Sigmoid colon (tissue), 7 donors: Measurements from ENCODE around the gene NDUFS1. TPM values are rescaled to one million over a fixed set of nuclear protein-coding genes. Genes with fewer than 3 reads are reported as not detected.
"Not testable (repeated sequence)": the region's sequence is repeated elsewhere in the genome, so short reads cannot be mapped to it uniquely, and the experiment has no call there.

Experiments used
- DNase-seq: peaks from one replicate; pipeline ENCODE4 v3.0.0-alpha.2; 2019
- H3K27ac ChIP-seq, 4 donors: fragments of 200-600 bp; sonication (generic); one replicate each; pipeline ENCODE4 v1.5.1; 2016 to 2019; ENCODE audit warnings: mild to moderate bottlenecking in 1 of 4
- H3K27me3 ChIP-seq, 3 donors: fragments of 200-600 bp; sonication (generic); one replicate each; pipeline ENCODE4 v1.5.1; 2019; ENCODE audit warnings: mild to moderate bottlenecking in 1 of 3
- H3K36me3 ChIP-seq, 4 donors: fragments of 200-600 bp; sonication (generic); one replicate each; pipeline ENCODE4 v1.5.1; 2016 to 2019
- H3K4me1 ChIP-seq, 4 donors: fragments of 200-600 bp; sonication (generic); one replicate each; pipeline ENCODE4 v1.5.1; 2017 to 2019
- H3K4me3 ChIP-seq, 4 donors: fragments of 200-600 bp; sonication (generic); one replicate each; pipeline ENCODE4 v1.5.1; 2017 to 2019; ENCODE audit warnings: mild to moderate bottlenecking in 2 of 4, moderate library complexity in 1 of 4
- H3K9me3 ChIP-seq, 4 donors: fragments of 200-600 bp in 3 of 4; sonication (generic) in 3 of 4; one replicate each; pipeline versions ENCODE4 v1.5.1 to v1.6.1; 2013 to 2019
- EP300 ChIP-seq, 4 donors: sonication (generic); formaldehyde crosslinking; IDR thresholded peaks; one replicate each; pipeline ENCODE4 v1.6.1; 2017; ENCODE audit warnings: antibody characterized with exemption in 4 of 4
- POLR2A ChIP-seq, 2 donors: fragments of 450-650 bp; IDR thresholded peaks; one replicate each; pipeline ENCODE4 v1.6.1; 2016; ENCODE audit warnings: antibody characterized with exemption in 2 of 2, mild to moderate bottlenecking in 2 of 2, moderate library complexity in 2 of 2
- POLR2AphosphoS5 ChIP-seq, 4 donors: sonication (generic); formaldehyde crosslinking; IDR thresholded peaks; one replicate each; pipeline ENCODE4 v1.6.1; 2017; ENCODE audit warnings: antibody characterized with exemption in 4 of 4
- WGBS, 2 donors: extraction: QIAGEN DNeasy Blood & Tissue Kit; methylation state at CpG; one replicate each; pipeline ENCODE4 v1.1.7; 2013; 5-methylcytosine and 5-hydroxymethylcytosine counted together
- intact Hi-C: fragments of 100-400 bp; cut with DNase I; formaldehyde crosslinking; loops from one replicate; pipeline ENCODE4 v1.15.1; 2023
- polyA plus RNA-seq, 3 donors: library from polyadenylated mRNA; stranded (reverse); fragments of 200-250 nt; gene quantifications; one replicate each; pipeline ENCODE4 v1.2.3, GENCODE V29; 2013
- total RNA-seq, 4 donors: library from RNA; depleted of rRNA; stranded (reverse); fragments of >200 nt; gene quantifications; one replicate each; pipeline ENCODE4 v1.1.0, GENCODE V29; 2016
- TF ChIP-seq, protein P1 (sequence below), 4 experiments: fragments of 450-650 bp in 3 of 4; fragments of 200-600 bp in 1 of 4; IDR thresholded peaks; one replicate each; pipeline ENCODE4 v1.5.1; 2016 to 2019; ENCODE audit warnings: antibody characterized with exemption in 4 of 4, mild to moderate bottlenecking in 3 of 4, moderate library complexity in 2 of 4
- donor health status: healthy with polysubstance abuse.
- donor health status: Bipolar disorder and iron deficiency.
- donor health status: healthy.

Gene NDUFS1
- total and polyA plus RNA-seq, 7 donors: 46.6 to 109 (median 69.5) TPM

DNA sequence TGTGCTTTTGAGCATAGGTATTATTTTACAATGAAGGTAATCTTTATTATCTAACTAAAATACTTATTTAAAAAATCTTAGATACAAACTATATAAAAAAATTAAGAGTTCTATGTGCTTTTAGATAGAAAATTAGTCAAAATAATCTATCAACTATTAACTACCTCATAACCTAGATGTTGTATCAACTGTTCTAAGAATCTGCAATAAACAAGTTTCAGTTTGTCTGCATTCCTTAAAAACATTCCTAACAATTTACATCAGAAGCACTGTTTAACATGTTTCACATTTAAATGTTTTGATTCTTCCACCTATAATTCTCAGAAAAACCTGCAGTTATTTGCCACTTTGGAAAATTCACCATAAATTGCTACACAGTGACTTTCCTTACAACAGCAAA is 33.3 kb downstream of the NDUFS1 start:
- no peak overlapping the region for H3K4me3 ChIP-seq
- H3K27me3 ChIP-seq: no peaks in the 10 kb centered on the region
- H3K9me3 ChIP-seq: no peaks in the 10 kb centered on the region
- H3K36me3 ChIP-seq: peaks cover 24 to 100% (median 68%) of the 10 kb centered on the region in 4 donors
- DNase-seq: no peak
- intact Hi-C loops: no loop called here
- TF ChIP-seq, protein P1, sequence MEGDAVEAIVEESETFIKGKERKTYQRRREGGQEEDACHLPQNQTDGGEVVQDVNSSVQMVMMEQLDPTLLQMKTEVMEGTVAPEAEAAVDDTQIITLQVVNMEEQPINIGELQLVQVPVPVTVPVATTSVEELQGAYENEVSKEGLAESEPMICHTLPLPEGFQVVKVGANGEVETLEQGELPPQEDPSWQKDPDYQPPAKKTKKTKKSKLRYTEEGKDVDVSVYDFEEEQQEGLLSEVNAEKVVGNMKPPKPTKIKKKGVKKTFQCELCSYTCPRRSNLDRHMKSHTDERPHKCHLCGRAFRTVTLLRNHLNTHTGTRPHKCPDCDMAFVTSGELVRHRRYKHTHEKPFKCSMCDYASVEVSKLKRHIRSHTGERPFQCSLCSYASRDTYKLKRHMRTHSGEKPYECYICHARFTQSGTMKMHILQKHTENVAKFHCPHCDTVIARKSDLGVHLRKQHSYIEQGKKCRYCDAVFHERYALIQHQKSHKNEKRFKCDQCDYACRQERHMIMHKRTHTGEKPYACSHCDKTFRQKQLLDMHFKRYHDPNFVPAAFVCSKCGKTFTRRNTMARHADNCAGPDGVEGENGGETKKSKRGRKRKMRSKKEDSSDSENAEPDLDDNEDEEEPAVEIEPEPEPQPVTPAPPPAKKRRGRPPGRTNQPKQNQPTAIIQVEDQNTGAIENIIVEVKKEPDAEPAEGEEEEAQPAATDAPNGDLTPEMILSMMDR (IDR thresholded peaks at IDR 0.05): no peak
- TF ChIP-seq POLR2A (IDR thresholded peaks at IDR 0.05): no peak
- no peak for TF ChIP-seq EP300 (IDR thresholded peaks at IDR 0.05)
- no peak for TF ChIP-seq POLR2AphosphoS5 (IDR thresholded peaks at IDR 0.05)
- no peaks in the 10 kb centered on the region for H3K4me1 ChIP-seq
- H3K27ac ChIP-seq: no peak overlapping the region

DNA sequence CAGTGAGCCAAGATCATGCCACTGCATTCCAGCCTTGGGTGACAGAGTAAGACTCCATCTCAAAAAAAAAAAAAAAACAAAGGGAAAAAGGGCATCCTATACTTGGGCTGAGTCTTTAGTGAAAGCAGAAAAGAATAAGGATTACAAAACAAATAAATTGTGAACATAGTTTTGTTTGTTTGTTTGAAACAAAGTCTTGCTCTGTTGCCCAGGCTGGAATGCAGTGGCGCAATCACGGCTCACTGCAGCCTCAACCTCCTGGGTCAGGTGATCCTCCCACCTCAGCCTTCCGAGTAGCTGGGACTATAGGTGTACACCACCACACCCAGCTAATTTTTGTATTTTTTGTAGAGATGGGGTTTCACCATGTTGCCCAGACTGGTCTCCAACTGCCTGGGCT is 36.7 kb downstream of the NDUFS1 start:
- H3K9me3 ChIP-seq, DNase-seq, H3K27ac ChIP-seq, H3K27me3 ChIP-seq, intact Hi-C loops, H3K4me1 ChIP-seq, H3K4me3 ChIP-seq: not testable (repeated sequence)
- peaks cover 35 to 92% (median 54%) of the 10 kb centered on the region in 4 donors for H3K36me3 ChIP-seq
- 99% methylated on average over 3 of the region's 3 CpGs for WGBS, 2 donors

DNA sequence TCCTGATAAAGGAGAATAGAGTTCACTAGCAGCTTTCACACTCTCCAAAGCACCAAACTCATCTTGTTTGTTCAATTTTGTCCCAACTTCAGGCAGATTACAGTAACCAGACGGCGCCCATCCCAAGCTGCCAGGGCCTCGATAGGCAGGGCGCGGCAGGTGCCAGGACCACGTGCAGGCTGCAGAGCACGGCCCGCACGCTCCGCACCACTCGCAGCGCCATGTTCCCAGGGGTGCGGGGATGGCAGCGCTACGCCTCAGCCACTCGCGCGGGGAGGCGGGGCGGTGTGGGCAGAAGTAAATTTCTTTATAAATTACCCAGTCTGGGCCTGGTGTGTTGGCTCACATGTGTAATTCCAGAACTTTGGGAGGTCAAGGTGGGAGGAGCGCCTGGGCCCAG is 43.0 kb downstream of the NDUFS1 start:
- WGBS, 2 donors: 97% methylated on average over 21 of the region's 21 CpGs
- DNase-seq: no peak
- H3K4me3 ChIP-seq: no peak overlapping the region
- no peak overlapping the region for H3K27ac ChIP-seq
- intact Hi-C loops: no loop called here
- no peak for TF ChIP-seq POLR2A (IDR thresholded peaks at IDR 0.05)
- TF ChIP-seq EP300 (IDR thresholded peaks at IDR 0.05): no peak
- H3K27me3 ChIP-seq: no peaks in the 10 kb centered on the region
- peaks cover 15 to 61% (median 21%) of the 10 kb centered on the region in 4 donors for H3K36me3 ChIP-seq
- no peaks in the 10 kb centered on the region for H3K9me3 ChIP-seq
- H3K4me1 ChIP-seq: no peaks in the 10 kb centered on the region

DNA sequence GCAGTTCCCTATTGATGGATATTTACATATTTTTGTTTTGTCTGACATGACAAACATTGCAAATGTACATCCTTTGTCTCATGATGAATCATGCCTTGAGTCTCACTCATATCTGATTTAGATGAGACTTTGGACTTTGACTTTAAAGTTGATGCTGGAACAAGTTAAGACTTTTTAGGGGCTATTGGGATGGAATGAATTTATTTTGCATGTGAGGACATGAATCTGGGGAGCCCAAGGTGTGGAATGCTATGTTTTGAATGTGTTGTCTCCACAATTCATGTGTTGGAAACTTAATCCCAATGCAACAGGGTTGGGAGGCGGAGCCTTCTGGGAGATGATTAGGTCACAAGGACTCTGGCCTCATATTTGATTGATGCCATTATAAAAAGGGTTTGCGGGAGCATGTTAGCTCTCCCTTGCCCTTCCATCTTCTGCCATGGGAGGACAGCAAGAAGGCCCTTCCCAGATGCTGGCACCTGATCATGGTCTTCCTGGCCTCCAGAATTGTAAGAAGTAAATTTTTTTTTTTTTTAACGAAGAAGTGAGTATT is 44.1 kb downstream of the NDUFS1 start:
- Histone ChIP-seq H3K27me3 (no peaks in the 10 kb centered on the region), H3K36me3 (peaks cover 4 to 50% (median 10%) of the 10 kb centered on the region in 4 donors), H3K4me3 (no peak overlapping the region), H3K27ac (no peak overlapping the region), H3K9me3 (no peaks in the 10 kb centered on the region), H3K4me1 (no peaks in the 10 kb centered on the region)
- intact Hi-C loops: no loop called here
- TF ChIP-seq, protein P1 (IDR thresholded peaks at IDR 0.05): no peak
- TF ChIP-seq POLR2A (IDR thresholded peaks at IDR 0.05) (no peak), POLR2AphosphoS5 (IDR thresholded peaks at IDR 0.05) (no peak), EP300 (IDR thresholded peaks at IDR 0.05) (no peak)
- no peak for DNase-seq
- 89 to 97% methylated on average over 3 of the region's 3 CpGs for WGBS, 2 donors

DNA sequence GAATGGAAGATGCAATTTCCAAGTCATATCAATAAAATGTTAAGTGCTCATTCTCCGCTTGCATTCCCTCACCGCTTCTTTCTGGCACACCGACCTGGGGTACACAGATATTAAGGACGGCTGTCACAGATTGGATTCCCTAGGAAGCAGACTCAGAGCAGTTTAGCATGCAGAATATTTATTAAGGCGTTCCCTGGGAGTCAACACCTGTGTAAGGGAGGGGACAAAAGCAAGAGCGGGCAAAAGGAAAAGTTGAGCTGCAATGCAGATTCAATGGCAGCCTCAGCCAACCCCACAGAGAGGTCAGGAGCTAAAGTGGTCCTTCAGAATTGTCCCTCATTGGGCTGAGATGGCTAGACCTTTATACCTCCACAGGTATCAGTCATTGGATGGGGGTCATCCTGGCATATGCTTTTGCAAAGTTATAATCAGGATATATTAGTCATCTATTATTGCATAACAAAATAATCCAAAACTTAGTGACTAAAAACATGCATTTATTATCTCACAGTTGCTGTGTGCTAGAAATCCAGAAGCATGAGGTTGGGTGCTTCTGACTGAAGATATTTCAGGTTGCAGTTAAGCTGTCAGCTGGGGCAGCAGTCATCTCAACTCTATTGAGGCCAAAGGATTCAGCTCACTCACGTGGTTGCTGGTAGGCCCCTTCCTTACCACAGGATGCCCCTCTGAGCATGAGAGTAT is 46.2 kb downstream of the NDUFS1 start:
- TF ChIP-seq, protein P1 (IDR thresholded peaks at IDR 0.05): no peak
- TF ChIP-seq POLR2A (IDR thresholded peaks at IDR 0.05): no peak
- TF ChIP-seq EP300 (IDR thresholded peaks at IDR 0.05): no peak
- TF ChIP-seq POLR2AphosphoS5 (IDR thresholded peaks at IDR 0.05): no peak
- Histone ChIP-seq H3K27ac (no peak overlapping the region), H3K4me1 (no peaks in the 10 kb centered on the region), H3K4me3 (no peak overlapping the region), H3K36me3 (peaks cover 0 to 34% (median 5%) of the 10 kb centered on the region in 4 donors), H3K27me3 (no peaks in the 10 kb centered on the region), H3K9me3 (no peaks in the 10 kb centered on the region)
- intact Hi-C loops: no loop called here
- no peak for DNase-seq
- 94 to 95% methylated on average over 7 of the region's 7 CpGs for WGBS, 2 donors
